K562 (cell line): ENCODE data around the gene DPEP1. TPM values are rescaled to one million over a fixed set of nuclear protein-coding genes. Genes with fewer than 3 reads are reported as not detected.

Source experiments
- ATAC-seq: fragments of 200-7000 bp; cut with Tn5 transposase; 3 replicates; pipeline ENCODE4 v1.9.1; 2020; ENCODE audit warnings: moderate library complexity
- BruUV-seq: library from RNA; stranded (reverse); fragments of 400-500 nt; replicated peaks from 2 replicates; lab custom pipeline; 2021; lab: Mats Ljungman, UMichigan
- CTCF ChIA-PET: fragments of 300-600 bp; formaldehyde crosslinking; extraction: SDS; loops from one replicate; lab custom pipeline; 2021; ENCODE audit warnings: low intra/inter-chr PET ratio; lab: Yijun Ruan, JAX
- POLR2A ChIA-PET: fragments of 300-600, 350-650 bp; sonication (Branson Sonifier 250); formaldehyde crosslinking; extraction: SDS; loops from one replicate; lab custom pipeline; 2021; ENCODE audit warnings: antibody characterized with exemption, inconsistent platforms; lab: Yijun Ruan, JAX
- DNase-seq, 4 experiments: peaks; one replicate each; pipeline versions ENCODE4 v3.0.0 to v3.0.0-alpha.2; 2011 to 2018; ENCODE audit warnings: low spot score in 3 of 4, mixed read lengths in 3 of 4; ENCODE audit errors: extremely low read depth in 1 of 4
- FAIRE-seq: peaks from 2 replicates; lab custom pipeline; 2011; peaks lifted over from hg19 to GRCh38; lab: Jason Lieb, UNC
- H2AFZ ChIP-seq: 2 replicates; pipeline ENCODE4 v1.6.0; 2011; ENCODE audit warnings: low read depth, low read length, control low read depth, inconsistent platforms
- H3K27ac ChIP-seq: fragments of 200-600 bp; 3 replicates; pipeline ENCODE4 v1.8.0; 2011; ENCODE audit warnings: low read depth, mild to moderate bottlenecking, control low read depth, inconsistent platforms, low read length, moderate library complexity, mixed read lengths; ENCODE audit errors: extremely low read depth
- H3K27me3 ChIP-seq, 2 experiments: fragments of 300-600 bp in 1 of 2; 2 replicates in 1 of 2; 3 replicates in 1 of 2; pipeline versions ENCODE4 v1.6.0 to v1.8.0; 2011; ENCODE audit warnings: inconsistent platforms in 2 of 2, low read length in 2 of 2, mild to moderate bottlenecking in 1 of 2, mixed read lengths in 1 of 2, moderate library complexity in 1 of 2; ENCODE audit not compliant: control insufficient read depth in 2 of 2, insufficient read depth in 2 of 2
- H3K36me3 ChIP-seq: fragments of 300-600 bp; 3 replicates; pipeline ENCODE4 v1.8.0; 2011; ENCODE audit warnings: mild to moderate bottlenecking, low read length, inconsistent platforms; ENCODE audit not compliant: control insufficient read depth, insufficient read depth
- H3K4me1 ChIP-seq, 2 experiments: fragments of 200-600 bp in 1 of 2; replicated peaks in 1 of 2; 2 replicates in 1 of 2; 3 replicates in 1 of 2; pipeline versions ENCODE4 v1.5.1 to v1.8.0; 2011; ENCODE audit warnings: inconsistent platforms in 2 of 2, low read length in 2 of 2, mild to moderate bottlenecking in 1 of 2, mixed read lengths in 1 of 2, moderate library complexity in 1 of 2; ENCODE audit not compliant: control insufficient read depth in 2 of 2, insufficient read depth in 2 of 2
- H3K4me2 ChIP-seq: 2 replicates; pipeline ENCODE4 v1.6.1; 2011; ENCODE audit warnings: low read length, control low read depth, inconsistent platforms, mixed read lengths; ENCODE audit not compliant: insufficient read depth
- H3K4me3 ChIP-seq: fragments of 200-600 bp; sonication (generic), shearing (Covaris generic); 2 replicates; pipeline ENCODE4 v1.5.1; 2016; ENCODE audit warnings: control low read depth, inconsistent platforms
- H3K79me2 ChIP-seq: fragments of 200-600 bp; 3 replicates; pipeline ENCODE4 v1.8.0; 2011; ENCODE audit warnings: low read length, inconsistent platforms; ENCODE audit not compliant: control insufficient read depth, insufficient read depth
- H3K9ac ChIP-seq, 2 experiments: 2 replicates each; pipeline versions ENCODE4 v1.6.0 to v1.6.1; 2011; ENCODE audit warnings: low read depth in 2 of 2, low read length in 2 of 2, control low read depth in 1 of 2, inconsistent platforms in 1 of 2, mild to moderate bottlenecking in 1 of 2, mixed read lengths in 1 of 2; ENCODE audit not compliant: insufficient read depth in 1 of 2
- H3K9me1 ChIP-seq: one replicate; pipeline ENCODE4 v1.6.0; 2011; ENCODE audit warnings: inconsistent platforms, mild to moderate bottlenecking, low read length, moderate library complexity; ENCODE audit not compliant: control insufficient read depth, insufficient read depth
- H3K9me3 ChIP-seq: replicated peaks from 2 replicates; pipeline ENCODE4 v1.5.1; 2011; ENCODE audit warnings: low read depth, low read length, inconsistent platforms; ENCODE audit not compliant: control insufficient read depth, insufficient read depth
- H4K20me1 ChIP-seq: replicated peaks from 2 replicates; pipeline ENCODE4 v1.6.1; 2011; ENCODE audit warnings: low read length, inconsistent platforms, mixed read lengths; ENCODE audit not compliant: control insufficient read depth, insufficient read depth
- CREB5 ChIP-seq: fragments of 250-450 bp; sonication (Bioruptor Pico); IDR thresholded peaks from 2 replicates; pipeline ENCODE4 v1.5.0; 2020; ENCODE audit warnings: mild to moderate bottlenecking
- E2F4 ChIP-seq: sonication (generic); formaldehyde crosslinking; IDR thresholded peaks from 2 replicates; pipeline ENCODE4 v1.8.0; 2022; ENCODE audit warnings: mild to moderate bottlenecking, low read depth, missing genetic modification reagents
- RFX5 ChIP-seq: IDR thresholded peaks from 2 replicates; pipeline ENCODE4 v1.6.1; 2011; ENCODE audit warnings: low read depth, mild to moderate bottlenecking, improper control_type of control experiment, low read length
- ZBTB40 ChIP-seq, 2 experiments: fragments of 450-650 bp in 1 of 2; sonication (generic) in 1 of 2; formaldehyde crosslinking in 1 of 2; IDR thresholded peaks; 2 replicates each; pipeline versions ENCODE4 v1.7.1 to v1.9.0; 2016 to 2022; ENCODE audit warnings: inconsistent platforms in 1 of 2, mild to moderate bottlenecking in 1 of 2, missing genetic modification reagents in 1 of 2
- ZFP36 ChIP-seq: fragments of 150-350 bp; IDR thresholded peaks from 2 replicates; pipeline ENCODE4 v1.6.1; 2018; ENCODE audit warnings: low read length, low read depth; ENCODE audit not compliant: partially characterized antibody
- ZNF384 ChIP-seq: IDR thresholded peaks from 2 replicates; pipeline ENCODE4 v1.6.1; 2012; ENCODE audit warnings: low read depth, low read length, improper control_type of control experiment
- WGBS: fragments of 100-300 bp; shearing (Covaris generic); methylation state at CpG from one replicate; pipeline ENCODE4 v1.1.6; 2016; ENCODE audit warnings: low coverage, mixed read lengths; ENCODE audit not compliant: insufficient coverage; ENCODE audit errors: missing lambda C conversion rate; 5-methylcytosine and 5-hydroxymethylcytosine counted together
- in situ Hi-C: fragments of 300-500 bp; cut with MboI; formaldehyde crosslinking; loops from 4 replicates; pipeline ENCODE4 v1.15.0; 2018; ENCODE audit warnings: inconsistent platforms, mixed read lengths
- intact Hi-C: fragments of 100-400 bp; cut with micrococcal nuclease; formaldehyde crosslinking; loops from 2 replicates; pipeline ENCODE4 v1.14.2; 2022
- polyA plus RNA-seq, 8 experiments: library from polyadenylated mRNA; depleted of rRNA in 4 of 8; stranded (reverse) in 5 of 8; unstranded in 3 of 8; fragments of >200 nt; fragmentation: Nextera tagmentation in 2 of 8; fragmentation: Illumina TruSeq in 1 of 8; extraction: Ambion mirVana in 2 of 8; extraction: Trizol in 1 of 8; gene quantifications; 2 replicates each; pipeline versions ENCODE4 v1.2.1 to v1.2.3, GENCODE V29; 2011 to 2014; ENCODE audit warnings: inconsistent platforms in 1 of 8, missing spikeins in 1 of 8
- total RNA-seq, 7 experiments: library from RNA; depleted of rRNA in 6 of 7; stranded (reverse); fragments of >200 nt in 6 of 7; fragmentation: Illumina TruSeq in 2 of 7; extraction: Trizol in 2 of 7; gene quantifications; 2 replicates each; pipeline versions ENCODE4 v1.2.1 to v1.2.3, GENCODE V29; 2011 to 2021; ENCODE audit warnings: low replicate concordance in 1 of 7

Gene DPEP1
- total and polyA plus RNA-seq, 9 of the 15 experiments (the other 6 are each of a cell fraction or from before 2014, with no cell fraction given), result 0.14 to 0.31 (median 0.20) TPM; not detected in 6

GRCh38 chr16:89678258-89678657, 64.8 kb downstream of the DPEP1 start:
- in situ Hi-C loops (no loop called here), intact Hi-C loops (no loop called here)
- Histone ChIP-seq H3K4me2 (no peak overlapping the region), H3K79me2 (no peaks in the 10 kb centered on the region), H3K9me3 (no peaks in the 10 kb centered on the region), H3K27me3 (no peaks in the 10 kb centered on the region), H3K36me3 (no peaks in the 10 kb centered on the region), H3K9me1 (no peaks in the 10 kb centered on the region), H3K27ac (no peak overlapping the region), H2AFZ (no peak overlapping the region), H4K20me1 (no peaks in the 10 kb centered on the region), H3K9ac (no peak overlapping the region), H3K4me1 (peaks cover 0 to 4% of the 10 kb centered on the region in 2 experiments; a peak in 2 of 5 replicates)
- POLR2A ChIA-PET, result no interaction called here
- CTCF ChIA-PET, result no interaction called here
- DNase-seq (no peak), ATAC-seq (no peak), FAIRE-seq (no peak)
- no TSS peak for BruUV-seq
- WGBS, result 62% methylated on average over 2 of the region's 2 CpGs
- TF ChIP-seq ZBTB40 (IDR thresholded peaks at IDR 0.05) (peak; percentile 82), ZBTB40 (CRISPR knock-in tag; IDR thresholded peaks at IDR 0.05) (peak; percentile 58; the same call in 1 of the 2 replicates), RFX5 (no peak), E2F4 (CRISPR knock-in tag) (no peak), CREB5 (CRISPR knock-in tag) (no peak), ZNF384 (peak; percentile 74), ZFP36 (peak; percentile 50)
- TF ChIP-seq, all 486 proteins: peak for 3
- H3K4me3 ChIP-seq, result no peak overlapping the region
